OCI-LY7 (cell line): ENCODE data around the gene CCNK. TPM values are rescaled to one million over a fixed set of nuclear protein-coding genes. Genes with fewer than 3 reads are reported as not detected.

Experiments used
- BruUV-seq: library from RNA; stranded (reverse); fragments of 400-500 nt; replicated peaks from 2 replicates; lab custom pipeline; 2021; lab: Mats Ljungman, UMichigan
- CTCF ChIA-PET: fragments of 300-600 bp; sonication (Branson Sonifier 250); formaldehyde crosslinking; loops from one replicate; lab custom pipeline; 2022; ENCODE audit warnings: antibody characterized with exemption; ENCODE audit not compliant: unreplicated experiment; lab: Charles Lee
- POLR2A ChIA-PET: fragments of 300-600 bp; sonication (Branson Sonifier 250); formaldehyde crosslinking; loops from one replicate; lab custom pipeline; 2022; ENCODE audit warnings: antibody characterized with exemption; lab: Charles Lee
- DNase-seq: peaks from one replicate; pipeline ENCODE4 v3.0.0-alpha.2; 2015; ENCODE audit warnings: low spot score
- H2AFZ ChIP-seq: fragments of 200-600 bp; sonication (generic), shearing (Covaris generic); 2 replicates; pipeline ENCODE4 v1.6.1; 2014; ENCODE audit warnings: mild to moderate bottlenecking, antibody characterized with exemption, low read length, moderate library complexity
- H3K27ac ChIP-seq: fragments of 200-600 bp; sonication (generic); 2 replicates; pipeline ENCODE4 v1.5.1; 2014; ENCODE audit warnings: mixed run types, low read depth, mild to moderate bottlenecking, moderate library complexity, low read length, inconsistent platforms; ENCODE audit not compliant: poor library complexity, severe bottlenecking
- H3K36me3 ChIP-seq: fragments of 200-600 bp; sonication (generic); 2 replicates; pipeline ENCODE4 v1.6.1; 2014; ENCODE audit warnings: mild to moderate bottlenecking, antibody characterized with exemption, low read length, moderate library complexity, mixed read lengths; ENCODE audit not compliant: insufficient read depth
- H3K4me1 ChIP-seq: fragments of 200-600 bp; sonication (generic); 2 replicates; pipeline ENCODE4 v1.5.1; 2014; ENCODE audit warnings: mild to moderate bottlenecking, low read length; ENCODE audit not compliant: insufficient read depth, poor library complexity, severe bottlenecking
- H3K4me2 ChIP-seq: fragments of 200-600 bp; sonication (generic); 2 replicates; pipeline ENCODE4 v1.6.1; 2014; ENCODE audit warnings: mild to moderate bottlenecking, low read length
- H3K4me3 ChIP-seq: fragments of 200-600 bp; sonication (generic); 2 replicates; pipeline ENCODE4 v1.5.1; 2014; ENCODE audit warnings: mild to moderate bottlenecking, low read depth, low read length; ENCODE audit not compliant: poor library complexity, severe bottlenecking
- H3K79me2 ChIP-seq: fragments of 200-600 bp; sonication (generic); 2 replicates; pipeline ENCODE4 v1.6.1; 2016; ENCODE audit warnings: low read depth, mild to moderate bottlenecking, low read length, moderate library complexity, mixed read lengths; ENCODE audit not compliant: insufficient read depth
- H3K9me2 ChIP-seq: fragments of 200-600 bp; sonication (generic); 2 replicates; pipeline ENCODE4 v1.6.1; 2016; ENCODE audit warnings: mild to moderate bottlenecking, low read length, mixed read lengths; ENCODE audit not compliant: insufficient read depth
- H3K9me3 ChIP-seq: fragments of 200-600 bp; sonication (generic); 2 replicates; pipeline ENCODE4 v1.6.1; 2014; ENCODE audit warnings: mild to moderate bottlenecking, mixed run types, low read length, mixed read lengths
- H4K20me1 ChIP-seq: fragments of 200-600 bp; sonication (generic); 2 replicates; pipeline ENCODE4 v1.6.1; 2014; ENCODE audit warnings: mild to moderate bottlenecking, antibody characterized with exemption, low read length, moderate library complexity, mixed read lengths; ENCODE audit not compliant: insufficient read depth
- CTCF ChIP-seq: fragments of 200-600 bp; sonication (generic); conservative IDR thresholded peaks from 2 replicates; pipeline ENCODE4 v1.5.1; 2014; ENCODE audit warnings: mild to moderate bottlenecking, antibody characterized with exemption, low read length, moderate library complexity, mixed read lengths
- EZH2phosphoT487 ChIP-seq: fragments of 200-600 bp; sonication (generic); IDR thresholded peaks from 2 replicates; pipeline ENCODE4 v1.6.1; 2018; ENCODE audit warnings: low read depth, borderline replicate concordance, mild to moderate bottlenecking, mixed run types, antibody characterized with exemption, low read length, moderate library complexity, mixed read lengths
- intact Hi-C: fragments of 100-400 bp; cut with micrococcal nuclease; formaldehyde crosslinking; loops from one replicate; pipeline ENCODE4 v1.10.0; 2022; ENCODE audit not compliant: unreplicated experiment
- small RNA-seq: library from RNA; depleted of rRNA; stranded (forward); fragments of <200 nt; gene quantifications from one replicate; pipeline ENCODE3, GENCODE V24; 2014
- total RNA-seq, 2 experiments: library from RNA; depleted of rRNA in 1 of 2; stranded (reverse); fragments of >200 nt in 1 of 2; shearing (Covaris generic) in 1 of 2; gene quantifications; 2 replicates each; pipeline ENCODE4 v1.2.3, GENCODE V29; 2014 to 2022

Gene CCNK
- total RNA-seq, 2 experiments from 2014 or later, result 25.1 to 69.0 TPM

- Histone ChIP-seq H4K20me1 (no peaks in the 10 kb centered on the region), H2AFZ (no peak overlapping the region), H3K27ac (no peak overlapping the region), H3K9me2 (no peaks in the 10 kb centered on the region), H3K36me3 (no peaks in the 10 kb centered on the region), H3K4me3 (no peak overlapping the region), H3K4me1 (no peaks in the 10 kb centered on the region), H3K9me3 (no peaks in the 10 kb centered on the region), H3K79me2 (no peaks in the 10 kb centered on the region), H3K4me2 (no peak overlapping the region)
- ChIA-PET POLR2A (no interaction called here), CTCF (no interaction called here)
- intact Hi-C loops, result no loop called here
- no TSS peak for BruUV-seq
- no peak for DNase-seq
- TF ChIP-seq CTCF (no peak), EZH2phosphoT487 (no peak)
Measured at GRCh38 chr14:99560922-99561683, 79.9 kb downstream of the CCNK start.

GRCh38 chr14:99561864-99562263 is 80.7 kb downstream of the CCNK start:
- Histone ChIP-seq H3K27ac (no peak overlapping the region), H3K9me3 (no peaks in the 10 kb centered on the region), H3K79me2 (no peaks in the 10 kb centered on the region), H3K4me3 (no peak overlapping the region), H3K4me2 (no peak overlapping the region), H3K36me3 (no peaks in the 10 kb centered on the region), H3K9me2 (no peaks in the 10 kb centered on the region), H3K4me1 (no peaks in the 10 kb centered on the region), H2AFZ (no peak overlapping the region), H4K20me1 (no peaks in the 10 kb centered on the region)
- CTCF ChIA-PET, result no interaction called here
- no peak for DNase-seq
- no peak for TF ChIP-seq EZH2phosphoT487
- no peak for TF ChIP-seq CTCF
- POLR2A ChIA-PET, result no interaction called here
- intact Hi-C loops, result no loop called here
- no TSS peak for BruUV-seq

Small RNA genes within 50 kb of the gene (small RNA-seq; reads per million reads assigned to genes)
- not detected for gene RNU6-91P

Other genes with a start within 250 kb of the CCNK start
- gene BCL11B, start 209.2 kb upstream of the CCNK start, total RNA-seq (2014; rRNA removed; shearing (Covaris generic)), result not detected in 2 replicates
- not detected in 2 replicates for gene BCL11B, start 209.2 kb upstream of the CCNK start, total RNA-seq (2022)
- gene SETD3, start 550 bp upstream of the CCNK start, total RNA-seq (2014; rRNA removed; shearing (Covaris generic)), result 42.4 and 45.2 TPM in 2 replicates
- gene SETD3, start 550 bp upstream of the CCNK start, total RNA-seq (2022), result 62.1 and 65.5 TPM in 2 replicates
- 3.6 and 6.4 TPM in 2 replicates for gene CCDC85C, start 122.8 kb downstream of the CCNK start, total RNA-seq (2014; rRNA removed; shearing (Covaris generic))
- gene CCDC85C, start 122.8 kb downstream of the CCNK start, total RNA-seq (2022), result 14.6 and 15.0 TPM in 2 replicates
- gene HHIPL1, start 163.7 kb downstream of the CCNK start, total RNA-seq (2014; rRNA removed; shearing (Covaris generic)), result 0.25 and 1.5 TPM in 2 replicates
- gene HHIPL1, start 163.7 kb downstream of the CCNK start, total RNA-seq (2022), result 0.61 and 0.72 TPM in 2 replicates
- 2.0 and 4.1 TPM in 2 replicates for gene CYP46A1, start 202.9 kb downstream of the CCNK start, total RNA-seq (2014; rRNA removed; shearing (Covaris generic))
- gene CYP46A1, start 202.9 kb downstream of the CCNK start, total RNA-seq (2022), result 10.8 and 11.0 TPM in 2 replicates